ENCODE data around the gene TP63.

- no peak for TF ChIP-seq CTCF (IDR thresholded peaks at IDR 0.05; ENCODE audit: low read length)
- no peak for TF ChIP-seq EZH2 (IDR thresholded peaks at IDR 0.05; ENCODE audit: borderline replicate concordance, low read length)
Observed at GRCh38 chr3:189602471-189602870, 28.7 kb upstream of the TP63 start.
